DND-41 (cell line): ENCODE results near the gene MAP7D3.

Experiments used
- ATAC-seq: fragments of 200-7000 bp; cut with Tn5 transposase; 3 replicates; pipeline ENCODE4 v1.9.1; 2021; ENCODE audit warnings: low read depth; ENCODE audit not compliant: insufficient read depth
- DNase-seq: peaks from one replicate; pipeline ENCODE4 v3.0.0-alpha.2; 2020
- H2AFZ ChIP-seq: 2 replicates; pipeline ENCODE4 v1.6.0; 2012; ENCODE audit warnings: low read depth, low read length
- H3K27ac ChIP-seq: 2 replicates; pipeline ENCODE4 v1.5.1; 2012; ENCODE audit warnings: low read length, inconsistent platforms
- H3K27me3 ChIP-seq: fragments of 200-600 bp; sonication (generic); 2 replicates; pipeline ENCODE4 v1.6.0; 2012; ENCODE audit warnings: low read length, mild to moderate bottlenecking, inconsistent platforms; ENCODE audit not compliant: insufficient read depth, poor library complexity
- H3K36me3 ChIP-seq: 2 replicates; pipeline ENCODE4 v1.5.1; 2012; ENCODE audit warnings: low read length, inconsistent platforms; ENCODE audit not compliant: insufficient read depth
- H3K4me1 ChIP-seq: 2 replicates; pipeline ENCODE4 v1.5.1; 2012; ENCODE audit warnings: mild to moderate bottlenecking, low read length; ENCODE audit not compliant: insufficient read depth
- H3K4me2 ChIP-seq: 2 replicates; pipeline ENCODE4 v1.6.0; 2012; ENCODE audit warnings: mild to moderate bottlenecking, moderate library complexity, low read length, inconsistent platforms; ENCODE audit not compliant: insufficient read depth
- H3K4me3 ChIP-seq, 2 experiments: fragments of 200-600 bp in 1 of 2; shearing (Covaris generic) in 1 of 2; 2 replicates each; pipeline ENCODE4 v1.5.1; 2012 to 2016; ENCODE audit warnings: inconsistent platforms in 2 of 2, low read length in 2 of 2, mild to moderate bottlenecking in 2 of 2, low read depth in 1 of 2, moderate library complexity in 1 of 2
- H3K79me2 ChIP-seq: 2 replicates; pipeline ENCODE4 v1.6.0; 2012; ENCODE audit warnings: low read length, inconsistent platforms; ENCODE audit not compliant: insufficient read depth
- H3K9ac ChIP-seq: 2 replicates; pipeline ENCODE4 v1.6.0; 2012; ENCODE audit warnings: low read depth, mild to moderate bottlenecking, inconsistent platforms, low read length, moderate library complexity
- H3K9me3 ChIP-seq: 2 replicates; pipeline ENCODE4 v1.5.1; 2012; ENCODE audit warnings: low read length, moderate library complexity, mild to moderate bottlenecking, inconsistent platforms; ENCODE audit not compliant: insufficient read depth, severe bottlenecking
- H4K20me1 ChIP-seq: 2 replicates; pipeline ENCODE4 v1.6.0; 2012; ENCODE audit warnings: low read length; ENCODE audit not compliant: insufficient read depth
- EZH2 ChIP-seq: IDR thresholded peaks from 3 replicates; pipeline ENCODE4 v1.6.1; 2012; ENCODE audit warnings: borderline replicate concordance, low read depth, mild to moderate bottlenecking, moderate library complexity, low read length, inconsistent platforms; ENCODE audit not compliant: severe bottlenecking
- TF ChIP-seq, protein P1 (sequence below): IDR thresholded peaks from 2 replicates; pipeline ENCODE4 v1.5.1; 2012; ENCODE audit warnings: borderline replicate concordance, low read length, moderate library complexity, mild to moderate bottlenecking; ENCODE audit not compliant: poor library complexity, severe bottlenecking; ENCODE audit errors: extremely low read depth

MAP7D3 gene

DNA sequence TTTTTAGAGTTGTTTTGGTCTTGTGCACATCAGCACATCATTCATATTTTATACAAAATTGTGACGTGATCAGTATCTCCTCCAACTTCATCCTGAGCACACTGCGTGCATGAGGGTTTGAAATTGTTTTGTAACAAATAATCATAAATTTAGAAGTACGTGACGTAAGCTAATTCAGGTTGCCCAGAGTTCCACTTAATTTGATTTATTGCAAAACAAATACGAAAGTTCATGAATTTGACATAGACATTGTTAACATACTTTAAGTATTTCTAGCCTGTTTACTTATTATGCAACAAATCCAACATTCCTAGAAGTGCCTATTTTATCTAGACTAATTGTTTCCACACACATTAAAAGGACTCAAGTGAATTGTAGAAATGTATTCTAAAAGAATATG, 48.3 kb downstream of the MAP7D3 start:
- Histone ChIP-seq H3K9ac (no peak overlapping the region), H3K36me3 (no peaks in the 10 kb centered on the region), H3K27ac (no peak overlapping the region), H4K20me1 (no peaks in the 10 kb centered on the region), H3K4me2 (no peak overlapping the region), H3K79me2 (no peaks in the 10 kb centered on the region), H3K4me1 (no peaks in the 10 kb centered on the region), H3K27me3 (no peaks in the 10 kb centered on the region), H2AFZ (no peak overlapping the region), H3K9me3 (no peaks in the 10 kb centered on the region), H3K4me3 (no peak overlapping the region)
- ATAC-seq (no peak), DNase-seq (no peak)
- TF ChIP-seq, protein P1, sequence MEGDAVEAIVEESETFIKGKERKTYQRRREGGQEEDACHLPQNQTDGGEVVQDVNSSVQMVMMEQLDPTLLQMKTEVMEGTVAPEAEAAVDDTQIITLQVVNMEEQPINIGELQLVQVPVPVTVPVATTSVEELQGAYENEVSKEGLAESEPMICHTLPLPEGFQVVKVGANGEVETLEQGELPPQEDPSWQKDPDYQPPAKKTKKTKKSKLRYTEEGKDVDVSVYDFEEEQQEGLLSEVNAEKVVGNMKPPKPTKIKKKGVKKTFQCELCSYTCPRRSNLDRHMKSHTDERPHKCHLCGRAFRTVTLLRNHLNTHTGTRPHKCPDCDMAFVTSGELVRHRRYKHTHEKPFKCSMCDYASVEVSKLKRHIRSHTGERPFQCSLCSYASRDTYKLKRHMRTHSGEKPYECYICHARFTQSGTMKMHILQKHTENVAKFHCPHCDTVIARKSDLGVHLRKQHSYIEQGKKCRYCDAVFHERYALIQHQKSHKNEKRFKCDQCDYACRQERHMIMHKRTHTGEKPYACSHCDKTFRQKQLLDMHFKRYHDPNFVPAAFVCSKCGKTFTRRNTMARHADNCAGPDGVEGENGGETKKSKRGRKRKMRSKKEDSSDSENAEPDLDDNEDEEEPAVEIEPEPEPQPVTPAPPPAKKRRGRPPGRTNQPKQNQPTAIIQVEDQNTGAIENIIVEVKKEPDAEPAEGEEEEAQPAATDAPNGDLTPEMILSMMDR = no peak
- TF ChIP-seq EZH2 = no peak

DNA sequence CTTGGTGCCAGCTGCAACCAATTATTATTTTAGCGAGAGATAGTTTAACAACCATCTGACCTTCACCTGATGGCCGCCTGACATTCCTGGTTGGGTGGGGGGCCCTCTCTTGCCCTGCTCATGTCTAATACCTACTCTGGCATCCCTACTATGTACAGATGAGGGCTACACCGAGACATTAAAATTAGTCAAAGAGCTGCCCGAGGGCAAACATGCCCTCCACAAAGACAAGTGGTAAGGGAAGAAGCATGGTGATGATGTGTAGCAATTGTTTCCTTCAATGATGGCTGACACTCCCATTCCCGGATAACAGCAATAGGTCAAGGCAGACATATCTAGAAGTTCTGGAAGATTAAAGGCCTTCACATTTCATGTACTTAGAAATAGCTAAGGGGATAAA, 49.6 kb downstream of the MAP7D3 start:
- ATAC-seq (no peak), DNase-seq (no peak)
- no peak overlapping the region for H3K4me3 ChIP-seq
- H3K9ac ChIP-seq = no peak overlapping the region
- no peaks in the 10 kb centered on the region for H3K36me3 ChIP-seq
- no peak overlapping the region for H3K27ac ChIP-seq
- TF ChIP-seq, protein P1 = no peak
- no peak for TF ChIP-seq EZH2
- no peak overlapping the region for H3K4me2 ChIP-seq
- no peaks in the 10 kb centered on the region for H3K79me2 ChIP-seq
- no peak overlapping the region for H2AFZ ChIP-seq
- no peaks in the 10 kb centered on the region for H3K9me3 ChIP-seq
- no peaks in the 10 kb centered on the region for H4K20me1 ChIP-seq
- H3K27me3 ChIP-seq = no peaks in the 10 kb centered on the region
- no peaks in the 10 kb centered on the region for H3K4me1 ChIP-seq

DNA sequence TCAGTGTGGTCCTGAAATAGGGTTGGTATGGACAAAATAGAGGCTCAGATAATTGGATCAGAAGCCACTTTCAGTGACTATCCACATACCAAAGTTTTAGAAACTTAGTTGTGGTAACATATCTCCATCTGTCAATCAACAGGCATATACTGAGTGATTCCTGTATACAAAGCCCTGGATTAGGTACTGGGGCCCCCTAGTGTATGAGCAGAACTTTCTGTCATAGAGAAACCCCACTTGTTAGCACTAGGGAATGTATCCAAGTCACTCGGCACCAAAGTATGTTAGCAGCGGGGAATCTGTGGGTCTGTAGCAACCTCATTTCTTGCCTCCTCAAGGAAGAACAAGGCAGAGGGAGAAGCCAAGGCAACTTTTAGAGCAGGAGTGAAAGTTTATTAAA, 50.7 kb downstream of the MAP7D3 start:
- H3K27me3 ChIP-seq = no peaks in the 10 kb centered on the region
- H3K36me3 ChIP-seq = no peaks in the 10 kb centered on the region
- no peaks in the 10 kb centered on the region for H3K4me1 ChIP-seq
- H3K27ac ChIP-seq = no peak overlapping the region
- H2AFZ ChIP-seq = no peak overlapping the region
- DNase-seq = peak; percentile 11
- no peak for TF ChIP-seq EZH2
- TF ChIP-seq, protein P1 = peak; percentile 46
- no peaks in the 10 kb centered on the region for H3K79me2 ChIP-seq
- H3K9ac ChIP-seq = no peak overlapping the region
- H3K9me3 ChIP-seq = no peaks in the 10 kb centered on the region
- H3K4me2 ChIP-seq = no peak overlapping the region
- H4K20me1 ChIP-seq = no peaks in the 10 kb centered on the region
- H3K4me3 ChIP-seq = no peak overlapping the region
- peak; percentile 76 for ATAC-seq

- DNase-seq (no peak), ATAC-seq (no peak)
- Histone ChIP-seq H3K27ac (no peak overlapping the region), H3K4me3 (no peak overlapping the region), H3K9ac (no peak overlapping the region), H3K27me3 (no peaks in the 10 kb centered on the region), H3K36me3 (no peaks in the 10 kb centered on the region), H4K20me1 (no peaks in the 10 kb centered on the region), H3K9me3 (no peaks in the 10 kb centered on the region), H3K4me2 (no peak overlapping the region), H3K4me1 (no peaks in the 10 kb centered on the region), H3K79me2 (no peaks in the 10 kb centered on the region), H2AFZ (no peak overlapping the region)
- no peak for TF ChIP-seq EZH2
Measured at GRCh38 chrX:136199365-136199764, 51.8 kb downstream of the MAP7D3 start.
